Measurements from ENCODE around the gene FOXD1. TPM values are rescaled to one million over a fixed set of nuclear protein-coding genes. Genes with fewer than 3 reads are reported as not detected.

The FOXD1 gene
- total and polyA plus RNA-seq, 3 donors from 2014 or later: 7.4 to 12.8 (median 9.1) TPM

DNA sequence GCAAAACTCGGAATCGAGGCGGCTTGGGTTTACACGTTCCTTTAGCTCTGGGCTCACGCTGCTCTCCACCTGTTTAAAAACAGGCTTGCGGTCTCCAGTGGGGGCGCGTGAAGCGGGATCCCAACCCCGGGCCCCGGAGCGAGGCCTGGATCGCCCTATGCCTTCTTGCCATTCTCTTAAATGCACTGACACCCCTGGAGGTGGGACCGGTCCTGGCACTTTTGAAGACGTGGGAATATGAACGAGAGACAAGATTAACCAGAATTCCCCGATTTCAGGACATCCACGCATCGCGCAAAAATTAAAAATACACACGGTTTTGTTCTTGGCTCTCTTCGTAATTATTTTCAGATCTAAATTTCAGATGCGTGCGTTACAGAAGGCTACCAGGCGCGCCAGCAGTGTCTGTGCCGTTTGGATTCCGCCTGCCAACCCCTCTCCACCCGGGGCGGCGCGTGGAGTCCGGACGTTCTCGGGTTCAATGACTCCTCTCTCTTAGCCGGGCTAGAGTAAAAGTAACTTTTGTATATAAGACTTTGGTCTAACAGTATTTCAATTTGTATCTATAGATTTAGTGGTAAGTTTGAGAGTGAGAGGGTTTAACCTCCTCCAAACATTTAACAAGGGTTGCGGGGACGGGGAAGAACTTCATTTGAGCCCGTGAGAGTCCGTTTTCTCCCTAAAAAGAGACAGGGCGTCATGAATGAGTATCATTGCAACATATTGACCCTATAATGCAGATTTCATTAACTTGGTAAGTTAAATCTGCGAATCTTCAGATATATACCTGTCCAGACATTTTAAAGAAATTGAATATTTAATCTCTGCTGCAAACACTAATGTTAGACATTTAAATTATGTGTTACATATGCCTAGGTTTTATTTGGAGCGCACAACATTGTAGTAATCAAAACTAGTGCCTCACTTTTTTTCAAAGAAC lies 3.8 kb downstream of the FOXD1 start:
- peak overlapping the region in 1 of 2 donors; percentile 39 for H3K4me3 ChIP-seq

GRCh38 chr5:73443829-73444498 lies 4.6 kb downstream of the FOXD1 start:
- Histone ChIP-seq H3K27ac (no peak overlapping the region), H3K4me3 (peak overlapping the region in 1 of 2 donors; percentile 39)

More for the DNA sequence above, 3.8 kb downstream of the FOXD1 start:
- intact Hi-C loops (cut with DNase I; ENCODE audit: low total_unique reads): no loop called here
- Histone ChIP-seq H3K9me3 (no peaks in the 10 kb centered on the region), H3K4me1 (peaks cover 6% of the 10 kb centered on the region), H3K36me3 (ENCODE audit: low read depth, missing control alignments) (no peaks in the 10 kb centered on the region), H3K27me3 (peaks cover 6% of the 10 kb centered on the region), H3K27ac (no peak overlapping the region)
- WGBS, 2 donors: 16 to 19% methylated on average over 30 to 43 of the region's 43 CpGs
- DNase-seq: no peak
- no peak for TF ChIP-seq CTCF (IDR thresholded peaks at IDR 0.05)
- TF ChIP-seq POLR2A (IDR thresholded peaks at IDR 0.05): no peak

GRCh38 chr5:73442996-73443627 lies 5.5 kb downstream of the FOXD1 start:
- Histone ChIP-seq H3K36me3 (ENCODE audit: low read depth, missing control alignments) (no peaks in the 10 kb centered on the region), H3K27ac (no peak overlapping the region), H3K9me3 (no peaks in the 10 kb centered on the region), H3K4me1 (no peaks in the 10 kb centered on the region), H3K4me3 (no peak overlapping the region), H3K27me3 (peaks cover 6% of the 10 kb centered on the region)
- WGBS, 2 donors: 46 to 60% methylated on average over 4 of the region's 4 CpGs
- intact Hi-C loops (cut with DNase I; ENCODE audit: low total_unique reads): no loop called here
- no peak for TF ChIP-seq CTCF (IDR thresholded peaks at IDR 0.05)
- TF ChIP-seq POLR2A (IDR thresholded peaks at IDR 0.05): no peak
- no peak for DNase-seq

More at GRCh38 chr5:73443829-73444498, 4.6 kb downstream of the FOXD1 start:
- 13 to 23% methylated on average over 10 to 39 of the region's 39 CpGs for WGBS, 2 donors
- Histone ChIP-seq H3K4me1 (peaks cover 5% of the 10 kb centered on the region), H3K27me3 (peaks cover 6% of the 10 kb centered on the region), H3K36me3 (ENCODE audit: low read depth, missing control alignments) (no peaks in the 10 kb centered on the region), H3K9me3 (no peaks in the 10 kb centered on the region)
- no peak for DNase-seq
- TF ChIP-seq POLR2A (IDR thresholded peaks at IDR 0.05) (no peak), CTCF (IDR thresholded peaks at IDR 0.05) (no peak)
- intact Hi-C loops (cut with DNase I; ENCODE audit: low total_unique reads): no loop called here

DNA sequence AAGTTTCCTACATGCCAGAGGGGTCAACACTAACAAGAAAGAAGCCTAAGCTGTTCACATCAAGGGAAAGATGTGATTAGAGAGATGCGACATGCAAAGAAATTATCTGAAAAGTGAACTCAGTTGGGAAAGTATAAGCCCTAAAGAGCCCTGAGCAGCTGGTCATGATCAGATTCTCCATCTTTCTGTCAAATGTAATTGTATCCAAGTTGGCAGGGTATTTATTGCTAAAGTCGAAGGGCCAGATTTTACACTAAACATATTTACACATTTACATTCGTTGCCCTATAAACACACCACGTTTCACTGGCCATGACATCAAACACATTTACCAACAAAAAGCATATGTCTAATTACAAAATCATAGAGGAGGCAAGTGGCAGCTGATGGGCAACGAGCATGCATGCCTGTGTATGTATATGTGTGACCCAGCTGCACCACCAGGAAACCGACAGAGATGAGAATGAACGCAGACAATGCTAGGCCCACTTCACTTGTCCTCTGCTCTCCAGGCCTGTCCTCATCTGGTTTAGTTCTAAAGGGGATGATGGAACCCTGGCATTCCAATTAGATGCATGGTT lies 6.3 kb downstream of the FOXD1 start:
- intact Hi-C loops (cut with DNase I; ENCODE audit: low total_unique reads): no loop called here
- H3K27ac ChIP-seq: no peak overlapping the region
- WGBS, 2 donors: 70 to 72% methylated on average over 7 of the region's 7 CpGs
- TF ChIP-seq CTCF (IDR thresholded peaks at IDR 0.05): no peak
- no peak for TF ChIP-seq POLR2A (IDR thresholded peaks at IDR 0.05)
- H3K9me3 ChIP-seq: no peaks in the 10 kb centered on the region
- no peaks in the 10 kb centered on the region for H3K36me3 ChIP-seq (ENCODE audit: low read depth, missing control alignments)
- no peak for DNase-seq
- H3K4me3 ChIP-seq: no peak overlapping the region
- H3K27me3 ChIP-seq: peaks cover 6% of the 10 kb centered on the region
- peaks cover under 1% of the 10 kb centered on the region for H3K4me1 ChIP-seq

All from testis (tissue), 3 donors.